GM23248 (cell line): ENCODE results near the gene RFWD3. TPM values are rescaled to one million over a fixed set of nuclear protein-coding genes. Genes with fewer than 3 reads are reported as not detected.

Experiments used
- DNase-seq: peaks from one replicate; pipeline ENCODE4 v3.0.0-alpha.2; 2015
- H2AFZ ChIP-seq: fragments of 200-600 bp; sonication (generic); 2 replicates; pipeline ENCODE4 v1.6.1; 2016; ENCODE audit warnings: antibody characterized with exemption
- H3F3A ChIP-seq: fragments of 200-600 bp; sonication (generic); 2 replicates; pipeline ENCODE4 v1.6.1; 2016; ENCODE audit warnings: mild to moderate bottlenecking, antibody characterized with exemption, mixed run types; ENCODE audit not compliant: insufficient read depth
- H3K27ac ChIP-seq: fragments of 200-600 bp; sonication (generic); 2 replicates; pipeline ENCODE4 v1.5.1; 2016; ENCODE audit warnings: mild to moderate bottlenecking
- H3K27me3 ChIP-seq: fragments of 200-600 bp; sonication (generic); replicated peaks from 2 replicates; pipeline ENCODE4 v1.6.1; 2016; ENCODE audit warnings: mild to moderate bottlenecking; ENCODE audit not compliant: insufficient read depth
- H3K36me3 ChIP-seq: fragments of 200-600 bp; sonication (generic); 2 replicates; pipeline ENCODE4 v1.6.1; 2016; ENCODE audit warnings: low read depth, mild to moderate bottlenecking
- H3K4me1 ChIP-seq: fragments of 200-600 bp; sonication (generic); 2 replicates; pipeline ENCODE4 v1.6.1; 2016; ENCODE audit warnings: mild to moderate bottlenecking; ENCODE audit not compliant: insufficient read depth
- H3K4me2 ChIP-seq: fragments of 200-600 bp; sonication (generic); one replicate; pipeline ENCODE4 v1.6.1; 2016; ENCODE audit warnings: mild to moderate bottlenecking; ENCODE audit not compliant: unreplicated experiment
- H3K4me3 ChIP-seq: fragments of 200-600 bp; sonication (generic); 2 replicates; pipeline ENCODE4 v1.5.1; 2016; ENCODE audit warnings: mild to moderate bottlenecking
- H3K79me2 ChIP-seq: fragments of 200-600 bp; sonication (generic); 2 replicates; pipeline ENCODE4 v1.6.1; 2016; ENCODE audit warnings: mild to moderate bottlenecking; ENCODE audit not compliant: insufficient read depth
- H3K9ac ChIP-seq: fragments of 200-600 bp; sonication (generic); 2 replicates; pipeline ENCODE4 v1.6.1; 2016; ENCODE audit warnings: mild to moderate bottlenecking
- H3K9me2 ChIP-seq: fragments of 200-600 bp; sonication (generic); 2 replicates; pipeline ENCODE4 v1.6.1; 2016; ENCODE audit warnings: mixed run types, mild to moderate bottlenecking, moderate library complexity; ENCODE audit not compliant: insufficient read depth
- H3K9me3 ChIP-seq: fragments of 200-600 bp; sonication (generic); one replicate; pipeline ENCODE4 v1.6.1; 2017; ENCODE audit warnings: low read depth
- H4K20me1 ChIP-seq: fragments of 200-600 bp; sonication (generic); 2 replicates; pipeline ENCODE4 v1.6.0; 2016; ENCODE audit not compliant: insufficient read depth
- EZH2 ChIP-seq: fragments of 200-600 bp; sonication (generic); IDR thresholded peaks from 2 replicates; pipeline ENCODE4 v1.6.1; 2018; ENCODE audit warnings: antibody characterized with exemption, mild to moderate bottlenecking; ENCODE audit not compliant: insufficient read depth, poor library complexity, severe bottlenecking
- EZH2phosphoT487 ChIP-seq: fragments of 200-600 bp; sonication (generic); IDR thresholded peaks from 2 replicates; pipeline ENCODE4 v1.6.1; 2018; ENCODE audit warnings: antibody characterized with exemption, moderate library complexity, mild to moderate bottlenecking, low read depth; ENCODE audit not compliant: insufficient read depth
- WGBS, 2 experiments: methylation state at CpG; one replicate each; pipeline ENCODE4 v1.1.6; 2015 to 2017; ENCODE audit warnings: low lambda C conversion rate in 2 of 2, low coverage in 1 of 2; ENCODE audit errors: missing lambda C conversion rate in 2 of 2; 5-methylcytosine and 5-hydroxymethylcytosine counted together
- in situ Hi-C: fragments of 300-500 bp; cut with MboI; formaldehyde crosslinking; loops from 2 replicates; pipeline ENCODE4 v1.15.0; 2020
- polyA plus RNA-seq: library from polyadenylated mRNA; unstranded; fragments of >200 nt; fragmentation: Nextera tagmentation; extraction: Ambion mirVana; gene quantifications from 2 replicates; pipeline ENCODE4 v1.2.1, GENCODE V29; 2016
- total RNA-seq: library from RNA; depleted of rRNA; stranded (reverse); fragments of >200 nt; shearing (Covaris generic); gene quantifications from 2 replicates; pipeline ENCODE4 v1.2.3, GENCODE V29; 2014

Gene RFWD3
- total and polyA plus RNA-seq, 2 experiments from 2014 or later = 8.8 to 18.5 TPM

GRCh38 chr16:74650966-74651567, 15.6 kb downstream of the RFWD3 start:
- Histone ChIP-seq H3K27me3 (no peaks in the 10 kb centered on the region), H4K20me1 (no peaks in the 10 kb centered on the region; the same call in 1 of the 2 replicates), H3K27ac (no peak overlapping the region), H3K9ac (no peak overlapping the region), H3K36me3 (peaks cover 22% of the 10 kb centered on the region; the same call in 1 of the 2 replicates), H3K4me3 (no peak overlapping the region), H2AFZ (no peak overlapping the region), H3K4me2 (no peak overlapping the region), H3K9me3 (no peaks in the 10 kb centered on the region), H3K79me2 (peaks cover 97% of the 10 kb centered on the region), H3F3A (no peaks in the 10 kb centered on the region), H3K4me1 (peaks cover 11% of the 10 kb centered on the region; the same call in 1 of the 2 replicates), H3K9me2 (no peaks in the 10 kb centered on the region)
- in situ Hi-C loops = no loop called here
- no peak for TF ChIP-seq EZH2phosphoT487
- no peak for TF ChIP-seq EZH2
- peak; percentile 27 for DNase-seq
- 82 to 83% methylated on average over 6 of the region's 6 CpGs for WGBS, 2 experiments

GRCh38 chr16:74649839-74650504, 16.7 kb downstream of the RFWD3 start:
- Histone ChIP-seq H3K79me2 (peaks cover 87% of the 10 kb centered on the region), H4K20me1 (no peaks in the 10 kb centered on the region; the same call in 1 of the 2 replicates), H2AFZ (no peak overlapping the region), H3K9me2 (no peaks in the 10 kb centered on the region), H3K27ac (no peak overlapping the region), H3K36me3 (peaks cover 23% of the 10 kb centered on the region; the same call in 1 of the 2 replicates), H3K9ac (no peak overlapping the region), H3K4me2 (no peak overlapping the region), H3F3A (no peaks in the 10 kb centered on the region), H3K9me3 (no peaks in the 10 kb centered on the region), H3K4me1 (peaks cover 11% of the 10 kb centered on the region; the same call in 1 of the 2 replicates), H3K4me3 (no peak overlapping the region), H3K27me3 (no peaks in the 10 kb centered on the region)
- TF ChIP-seq EZH2phosphoT487 (no peak), EZH2 (no peak)
- in situ Hi-C loops = no loop called here
- no peak for DNase-seq
- WGBS, 2 experiments = 56 to 69% methylated on average over 1 of the region's 1 CpG

GRCh38 chr16:74641969-74642368, 24.7 kb downstream of the RFWD3 start:
- WGBS, 2 experiments = 97 to 98% methylated on average over 8 of the region's 8 CpGs
- Histone ChIP-seq H3K4me3 (no peak overlapping the region), H3F3A (no peaks in the 10 kb centered on the region), H3K27me3 (no peaks in the 10 kb centered on the region), H3K27ac (no peak overlapping the region), H3K79me2 (peaks cover 21% of the 10 kb centered on the region), H3K9me2 (no peaks in the 10 kb centered on the region), H3K9me3 (no peaks in the 10 kb centered on the region), H4K20me1 (no peaks in the 10 kb centered on the region), H3K36me3 (peaks cover 35% of the 10 kb centered on the region; the same call in 1 of the 2 replicates), H3K9ac (no peak overlapping the region), H3K4me1 (0 out of 2 replicates have a peak, but pooled peaks cover 2% of the 10 kb centered on the region), H2AFZ (no peak overlapping the region), H3K4me2 (no peak overlapping the region)
- TF ChIP-seq EZH2 (no peak), EZH2phosphoT487 (no peak)
- DNase-seq = no peak
- in situ Hi-C loops = no loop called here

- Histone ChIP-seq H2AFZ (no peak overlapping the region), H3K36me3 (peaks cover 45% of the 10 kb centered on the region), H4K20me1 (no peaks in the 10 kb centered on the region), H3K4me2 (no peak overlapping the region), H3K27ac (no peak overlapping the region), H3K79me2 (0 out of 2 replicates have a peak, but pooled peaks cover 5% of the 10 kb centered on the region), H3F3A (no peaks in the 10 kb centered on the region), H3K27me3 (no peaks in the 10 kb centered on the region), H3K4me1 (no peaks in the 10 kb centered on the region), H3K9ac (no peak overlapping the region), H3K4me3 (no peak overlapping the region), H3K9me2 (no peaks in the 10 kb centered on the region), H3K9me3 (no peaks in the 10 kb centered on the region)
- 83 to 84% methylated on average over 7 of the region's 7 CpGs for WGBS, 2 experiments
- in situ Hi-C loops = no loop called here
- no peak for TF ChIP-seq EZH2
- TF ChIP-seq EZH2phosphoT487 = no peak
- DNase-seq = no peak
These were observed 28.8 kb downstream of the RFWD3 start for GRCh38 chr16:74637742-74638453.
